ENCODE measurements around the gene TXNRD3.

- TF ChIP-seq CTCF (IDR thresholded peaks at IDR 0.05; ENCODE audit: low read length) (no peak), EZH2phosphoT487 (IDR thresholded peaks at IDR 0.05; ENCODE audit: low read length) (no peak)
Observed at GRCh38 chr3:126613479-126614188, 41.3 kb downstream of the TXNRD3 start.
